ENCODE measurements around the gene PGAM2. TPM values are rescaled to one million over a fixed set of nuclear protein-coding genes. Genes with fewer than 3 reads are reported as not detected.
"Not testable (repeated sequence)": the region's sequence is repeated elsewhere in the genome, so short reads cannot be mapped to it uniquely, and the experiment has no call there.

Gene PGAM2
- total RNA-seq, 3 donors from 2014 or later = 0.64 to 0.73 (median 0.66) TPM

- peak within 1 kb of the TSS; percentile 82 to 92 for H3K27ac ChIP-seq
- H3K9me3 ChIP-seq = no peaks in the 10 kb centered on the region
- intact Hi-C loops (cut with DNase I; ENCODE audit: low total_unique reads) = no loop called here
- no peaks in the 10 kb centered on the region for H3K27me3 ChIP-seq
- no peaks in the 10 kb centered on the region for H3K36me3 ChIP-seq
- TF ChIP-seq POLR2AphosphoS5 (IDR thresholded peaks at IDR 0.05) (peak; percentile 68 to 80 (median 73)), CTCF (IDR thresholded peaks at IDR 0.05) (no peak), POLR2A (IDR thresholded peaks at IDR 0.05) (peak; percentile 75)
- peak; percentile 85 to 95 for DNase-seq (ENCODE audit: low spot score in 2 of 2)
- peak within 1 kb of the TSS; percentile 77 to 95 (median 88) for H3K4me3 ChIP-seq
- H3K4me1 ChIP-seq = peaks cover 0 to 9% of the 10 kb centered on the region in 2 donors
These were observed 20.8 kb downstream of the PGAM2 start, which contains the start of gene DBNL for GRCh38 chr7:44044315-44045225. Gene DBNL (plus strand): TSS chr7:44044702. CDS start chr7:44044738, 36 bp downstream.

- intact Hi-C loops (cut with DNase I; ENCODE audit: low total_unique reads) = no loop called here
- Histone ChIP-seq H3K36me3 (no peaks in the 10 kb centered on the region), H3K4me3 (peak overlapping the region; percentile 77 to 95 (median 88)), H3K4me1 (peaks cover 0 to 9% of the 10 kb centered on the region in 2 donors), H3K27ac (peak overlapping the region; percentile 82 to 92), H3K27me3 (no peaks in the 10 kb centered on the region), H3K9me3 (no peaks in the 10 kb centered on the region)
- no peak for TF ChIP-seq CTCF (IDR thresholded peaks at IDR 0.05)
- TF ChIP-seq POLR2AphosphoS5 (IDR thresholded peaks at IDR 0.05) = no peak
- no peak for TF ChIP-seq POLR2A (IDR thresholded peaks at IDR 0.05)
- DNase-seq (ENCODE audit: low spot score in 2 of 2) = no peak
These were observed 21.5 kb downstream of the PGAM2 start for GRCh38 chr7:44043902-44044301.

- H3K27me3 ChIP-seq = no peaks in the 10 kb centered on the region
- intact Hi-C loops (cut with DNase I; ENCODE audit: low total_unique reads) = no loop called here
These were observed 23.1 kb downstream of the PGAM2 start for GRCh38 chr7:44042221-44042620.

GRCh38 chr7:44040493-44040891, 24.9 kb downstream of the PGAM2 start:
- H3K4me1 ChIP-seq; DNase-seq (ENCODE audit: low spot score in 2 of 2); H3K9me3 ChIP-seq; H3K27me3 ChIP-seq; H3K36me3 ChIP-seq; intact Hi-C loops (cut with DNase I; ENCODE audit: low total_unique reads): not testable (repeated sequence)
- Histone ChIP-seq H3K27ac (peak overlapping the region in 1 of 2 donors; percentile 71), H3K4me3 (peak overlapping the region; percentile 22 to 58 (median 48))

More at GRCh38 chr7:44042221-44042620, 23.1 kb downstream of the PGAM2 start:
- no peak for TF ChIP-seq POLR2A (IDR thresholded peaks at IDR 0.05)
- no peak for TF ChIP-seq CTCF (IDR thresholded peaks at IDR 0.05)
- no peak for TF ChIP-seq POLR2AphosphoS5 (IDR thresholded peaks at IDR 0.05)
- DNase-seq (ENCODE audit: low spot score in 2 of 2) = no peak
- Histone ChIP-seq H3K9me3 (no peaks in the 10 kb centered on the region), H3K27ac (no peak overlapping the region), H3K4me1 (peaks cover 0 to 9% of the 10 kb centered on the region in 2 donors), H3K4me3 (no peak overlapping the region), H3K36me3 (no peaks in the 10 kb centered on the region)

GRCh38 chr7:44039800-44040492, 25.4 kb downstream of the PGAM2 start:
- H3K27me3 ChIP-seq; intact Hi-C loops (cut with DNase I; ENCODE audit: low total_unique reads); H3K4me1 ChIP-seq; H3K36me3 ChIP-seq; H3K9me3 ChIP-seq; DNase-seq (ENCODE audit: low spot score in 2 of 2): not testable (repeated sequence)
- H3K4me3 ChIP-seq = peak overlapping the region; percentile 22 to 58 (median 48)
- peak overlapping the region in 1 of 2 donors; percentile 71 for H3K27ac ChIP-seq

- Histone ChIP-seq H3K4me3 (peak overlapping the region; percentile 20 to 53 (median 44)), H3K27ac (peak overlapping the region; percentile 50 to 67)
These were observed 26.3 kb downstream of the PGAM2 start for GRCh38 chr7:44038961-44039558.

GRCh38 chr7:44038553-44038952, 26.8 kb downstream of the PGAM2 start:
- DNase-seq (ENCODE audit: low spot score in 2 of 2); H3K9me3 ChIP-seq; H3K4me3 ChIP-seq; H3K36me3 ChIP-seq; H3K4me1 ChIP-seq; H3K27me3 ChIP-seq; intact Hi-C loops (cut with DNase I; ENCODE audit: low total_unique reads); H3K27ac ChIP-seq: not testable (repeated sequence)

More at GRCh38 chr7:44038961-44039558, 26.3 kb downstream of the PGAM2 start:
- H3K27me3 ChIP-seq; H3K9me3 ChIP-seq; H3K4me1 ChIP-seq; intact Hi-C loops (cut with DNase I; ENCODE audit: low total_unique reads); H3K36me3 ChIP-seq: not testable (repeated sequence)
- peak; percentile 96 to 97 for DNase-seq (ENCODE audit: low spot score in 2 of 2)

GRCh38 chr7:44037951-44038350, 27.4 kb downstream of the PGAM2 start:
- intact Hi-C loops (cut with DNase I; ENCODE audit: low total_unique reads); H3K36me3 ChIP-seq; DNase-seq (ENCODE audit: low spot score in 2 of 2); H3K27ac ChIP-seq; H3K4me3 ChIP-seq; H3K4me1 ChIP-seq; H3K27me3 ChIP-seq; H3K9me3 ChIP-seq: not testable (repeated sequence)

DNA sequence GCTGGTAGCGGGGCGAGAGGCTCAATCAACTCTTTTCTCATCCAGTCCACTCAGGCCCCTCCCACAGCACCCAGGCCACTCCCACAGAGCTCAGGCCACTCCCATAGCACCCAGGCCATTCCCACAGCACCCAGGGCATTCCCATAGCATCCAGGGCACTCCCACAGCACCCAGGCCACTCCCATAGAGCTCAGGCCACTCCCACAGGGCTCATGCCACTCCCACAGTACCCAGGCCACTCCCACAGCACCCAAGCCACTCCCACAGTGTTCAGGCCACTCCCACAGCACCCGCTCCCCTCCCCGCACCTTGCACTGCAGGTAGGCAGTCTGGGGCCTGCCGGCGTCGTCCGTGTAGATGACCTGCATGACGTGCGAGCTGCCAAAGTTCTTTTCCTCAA, 29.0 kb downstream of the PGAM2 start:
- H3K27me3 ChIP-seq; intact Hi-C loops (cut with DNase I; ENCODE audit: low total_unique reads); H3K27ac ChIP-seq; H3K9me3 ChIP-seq; H3K4me3 ChIP-seq; H3K4me1 ChIP-seq; DNase-seq (ENCODE audit: low spot score in 2 of 2); H3K36me3 ChIP-seq: not testable (repeated sequence)

Data from breast epithelium (tissue), 4 donors.